Mesendoderm (in vitro differentiated cells): ENCODE measurements around the gene ECHDC3.

Experiments
- DNase-seq: peaks from one replicate; pipeline ENCODE4 v3.0.0; 2013
- H2AK5ac ChIP-seq: 2 replicates; pipeline ENCODE4 v1.6.1; 2013; ENCODE audit warnings: low read length, inconsistent platforms
- H2BK120ac ChIP-seq: 2 replicates; pipeline ENCODE4 v1.6.1; 2013; ENCODE audit warnings: low read depth, mild to moderate bottlenecking, low read length, moderate library complexity, mixed read lengths
- H2BK15ac ChIP-seq: replicated peaks from 2 replicates; pipeline ENCODE4 v1.6.1; 2013; ENCODE audit warnings: low read depth, mild to moderate bottlenecking, moderate library complexity
- H2BK5ac ChIP-seq: 2 replicates; pipeline ENCODE4 v1.6.1; 2013; ENCODE audit warnings: low read length, inconsistent platforms
- H3K18ac ChIP-seq: 2 replicates; pipeline ENCODE4 v1.6.1; 2013; ENCODE audit warnings: mild to moderate bottlenecking, low read length, mixed read lengths
- H3K23ac ChIP-seq: one replicate; pipeline ENCODE4 v1.6.1; 2013; ENCODE audit warnings: low read length
- H3K27ac ChIP-seq: 2 replicates; pipeline ENCODE4 v1.5.1; 2013; ENCODE audit warnings: low read depth, mild to moderate bottlenecking, inconsistent platforms, low read length, moderate library complexity
- H3K27me3 ChIP-seq: 2 replicates; pipeline ENCODE4 v1.6.1; 2013; ENCODE audit warnings: low read length, control low read depth, mild to moderate bottlenecking, inconsistent platforms; ENCODE audit not compliant: insufficient read depth, poor library complexity
- H3K36me3 ChIP-seq: 2 replicates; pipeline ENCODE4 v1.6.1; 2013; ENCODE audit warnings: low read length, inconsistent platforms; ENCODE audit not compliant: control insufficient read depth, insufficient read depth
- H3K4ac ChIP-seq: one replicate; pipeline ENCODE4 v1.6.1; 2013; ENCODE audit warnings: low read depth, mild to moderate bottlenecking, low read length, moderate library complexity
- H3K4me1 ChIP-seq: 2 replicates; pipeline ENCODE4 v1.6.1; 2013; ENCODE audit warnings: low read depth, low read length, inconsistent platforms; ENCODE audit not compliant: control insufficient read depth
- H3K4me2 ChIP-seq: 2 replicates; pipeline ENCODE4 v1.6.1; 2013; ENCODE audit warnings: low read length
- H3K4me3 ChIP-seq: 2 replicates; pipeline ENCODE4 v1.5.1; 2013; ENCODE audit warnings: mild to moderate bottlenecking, low read length
- H3K56ac ChIP-seq: one replicate; pipeline ENCODE4 v1.6.1; 2013; ENCODE audit warnings: low read length
- H3K79me1 ChIP-seq: 2 replicates; pipeline ENCODE4 v1.6.1; 2013; ENCODE audit warnings: low read length, inconsistent platforms
- H3K79me2 ChIP-seq: 2 replicates; pipeline ENCODE4 v1.6.1; 2013; ENCODE audit warnings: mild to moderate bottlenecking, low read length; ENCODE audit not compliant: control insufficient read depth, insufficient read depth
- H3K9ac ChIP-seq: 2 replicates; pipeline ENCODE4 v1.6.1; 2013; ENCODE audit warnings: low read length, inconsistent platforms
- H4K5ac ChIP-seq: one replicate; pipeline ENCODE4 v1.6.1; 2013; ENCODE audit warnings: low read length
- H4K8ac ChIP-seq: one replicate; pipeline ENCODE4 v1.6.1; 2013; ENCODE audit warnings: low read depth, mild to moderate bottlenecking, control low read depth, low read length, moderate library complexity
- WGBS: extraction: QIAGEN DNeasy Blood & Tissue Kit; methylation state at CpG from one replicate; pipeline ENCODE4 v1.1.7; 2013; ENCODE audit warnings: low lambda C conversion rate, missing lambda C conversion rate; ENCODE audit not compliant: insufficient coverage; ENCODE audit errors: extremely low coverage; 5-methylcytosine and 5-hydroxymethylcytosine counted together

ECHDC3 gene

DNA sequence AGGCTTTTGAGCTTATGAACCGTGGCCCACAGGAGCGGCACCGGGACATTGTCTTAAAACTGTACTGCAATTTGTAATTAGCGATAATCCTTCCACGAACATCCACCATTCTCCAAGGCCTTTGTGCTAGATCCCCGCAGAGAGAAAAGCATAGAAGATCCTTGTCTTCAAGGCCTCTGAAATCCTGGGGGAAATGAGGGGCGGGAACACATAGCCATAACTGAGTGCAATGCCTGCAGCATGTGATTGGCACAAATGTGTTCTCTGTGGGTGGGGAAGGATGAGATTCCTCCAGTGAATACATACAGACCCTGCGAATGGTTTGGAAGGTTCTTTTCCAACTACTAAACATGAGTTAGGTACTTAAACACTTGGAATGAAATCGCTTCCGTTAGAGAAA lies 55.1 kb downstream of the ECHDC3 start:
- H3K18ac ChIP-seq: peak overlapping the region; percentile 2
- no peak overlapping the region for H3K4me2 ChIP-seq
- no peak overlapping the region for H2BK15ac ChIP-seq
- no CpG with 5 or more reads among the region's 10 CpGs for WGBS
- H3K36me3 ChIP-seq: no peaks in the 10 kb centered on the region
- no peaks in the 10 kb centered on the region for H3K79me2 ChIP-seq
- H3K27ac ChIP-seq: no peak overlapping the region
- H3K56ac ChIP-seq: no peak overlapping the region
- H3K4me3 ChIP-seq: no peak overlapping the region
- H4K5ac ChIP-seq: no peak overlapping the region
- peaks cover 2% of the 10 kb centered on the region for H3K4me1 ChIP-seq
- H2BK120ac ChIP-seq: peak overlapping the region; percentile 69
- H3K79me1 ChIP-seq: no peaks in the 10 kb centered on the region
- H2AK5ac ChIP-seq: no peak overlapping the region
- DNase-seq: no peak
- H2BK5ac ChIP-seq: no peak overlapping the region
- no peaks in the 10 kb centered on the region for H3K27me3 ChIP-seq
- H3K23ac ChIP-seq: no peak overlapping the region
- no peak overlapping the region for H3K9ac ChIP-seq
- H4K8ac ChIP-seq: no peak overlapping the region
- H3K4ac ChIP-seq: peak overlapping the region; percentile 7

DNA sequence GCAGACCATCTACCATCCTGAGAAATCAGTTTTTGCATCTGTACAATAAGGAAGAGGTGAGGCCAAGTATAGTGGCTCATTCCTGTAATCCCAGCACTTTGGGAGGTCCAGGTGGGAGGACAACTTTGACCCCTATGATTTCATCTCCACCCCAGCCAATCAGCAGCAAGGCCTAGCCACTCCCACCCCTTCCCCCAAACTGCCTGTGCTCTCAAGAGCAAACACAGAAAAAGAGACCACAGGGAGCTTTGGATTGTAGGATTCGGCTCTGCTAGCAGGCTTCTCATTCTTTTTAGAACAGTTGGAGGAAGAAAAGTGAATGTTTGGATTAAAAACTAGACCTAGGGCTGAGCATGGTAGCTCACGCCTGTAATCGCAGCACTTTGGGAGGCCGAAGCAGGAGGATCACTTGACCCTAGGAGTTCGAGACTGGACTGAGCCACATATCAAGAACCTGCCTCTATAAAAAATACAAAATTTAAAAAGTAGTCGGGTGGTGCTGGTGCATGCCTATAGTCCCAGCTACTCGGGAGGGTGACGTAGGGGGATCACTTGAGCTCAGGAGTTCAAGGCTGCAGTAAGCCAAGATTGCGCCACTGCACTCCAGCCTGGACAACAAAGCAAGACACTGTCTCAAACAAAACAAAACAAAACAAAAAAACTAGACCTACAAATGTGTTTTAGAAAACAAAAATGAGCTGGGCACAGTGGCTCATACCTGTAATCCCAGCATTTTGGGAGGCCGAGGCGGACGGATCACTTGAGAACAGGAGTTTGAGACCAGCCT lies 55.9 kb downstream of the ECHDC3 start:
- H3K4me2 ChIP-seq: no peak overlapping the region
- H3K23ac ChIP-seq: no peak overlapping the region
- peak overlapping the region; percentile 5 for H2AK5ac ChIP-seq
- no peaks in the 10 kb centered on the region for H3K79me1 ChIP-seq
- no peak overlapping the region for H4K8ac ChIP-seq
- no peaks in the 10 kb centered on the region for H3K27me3 ChIP-seq
- no peak overlapping the region for H3K9ac ChIP-seq
- peak overlapping the region; percentile 53 for H3K18ac ChIP-seq
- H3K27ac ChIP-seq: peak overlapping the region; percentile 73
- peak overlapping the region; percentile 69 for H3K56ac ChIP-seq
- WGBS: no CpG with 5 or more reads among the region's 12 CpGs
- no peaks in the 10 kb centered on the region for H3K79me2 ChIP-seq
- peak; percentile 45 for DNase-seq
- no peaks in the 10 kb centered on the region for H3K36me3 ChIP-seq
- H3K4ac ChIP-seq: peak overlapping the region; percentile 87
- peaks cover 2% of the 10 kb centered on the region for H3K4me1 ChIP-seq
- H4K5ac ChIP-seq: peak overlapping the region; percentile 29
- peak overlapping the region; percentile 74 for H2BK5ac ChIP-seq
- H3K4me3 ChIP-seq: no peak overlapping the region
- H2BK15ac ChIP-seq: no peak overlapping the region
- peak overlapping the region; percentile 62 for H2BK120ac ChIP-seq

DNA sequence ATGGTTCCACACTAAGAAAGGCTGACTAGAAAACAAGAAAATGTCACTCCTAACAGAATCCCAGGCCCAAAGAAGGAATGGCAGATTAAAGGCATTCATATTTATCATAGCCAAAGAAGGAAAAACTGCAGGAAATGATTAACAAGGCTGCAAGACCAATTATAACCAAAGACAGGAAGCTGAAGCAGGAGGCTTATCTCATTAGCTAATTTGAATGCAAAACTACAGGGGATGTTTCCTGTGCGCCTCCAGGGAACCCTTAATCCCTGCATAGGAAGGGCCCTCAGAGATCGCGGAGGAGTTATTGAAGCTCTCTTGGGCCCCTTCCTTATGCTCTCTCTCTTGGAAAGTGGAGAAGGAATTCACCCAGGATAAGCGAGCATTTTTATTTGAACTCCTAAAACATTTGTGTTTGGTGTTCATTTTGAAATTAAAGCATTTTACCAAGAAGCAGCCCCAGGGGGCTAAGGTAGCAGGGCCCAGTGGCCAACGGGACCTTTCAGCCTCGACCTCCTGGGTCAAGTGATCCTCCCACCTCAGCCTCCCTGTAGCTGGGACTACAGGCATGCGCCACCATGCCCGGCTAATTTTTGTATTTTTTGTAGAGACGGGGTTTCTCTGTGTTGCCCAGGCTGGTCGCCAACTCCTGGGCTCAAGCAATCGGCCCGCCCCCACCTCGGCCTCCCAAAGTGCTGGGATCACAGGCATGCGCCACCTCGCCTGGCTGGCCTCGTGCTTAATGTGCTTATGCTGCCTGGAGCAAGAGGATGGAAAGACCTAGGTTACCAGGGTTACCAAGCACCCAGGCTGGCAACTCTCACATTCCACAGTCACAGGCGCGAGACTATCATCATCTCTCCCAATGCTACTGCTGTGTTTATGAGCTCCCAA lies 56.9 kb downstream of the ECHDC3 start:
- Histone ChIP-seq H3K4ac (peak overlapping the region; percentile 61), H3K27ac (peak overlapping the region; percentile 96), H2BK15ac (no peak overlapping the region), H4K8ac (no peak overlapping the region), H3K79me2 (no peaks in the 10 kb centered on the region), H2BK120ac (no peak overlapping the region), H3K18ac (peak overlapping the region; percentile 73), H3K56ac (peak overlapping the region; percentile 69), H3K4me2 (no peak overlapping the region), H3K27me3 (no peaks in the 10 kb centered on the region), H3K36me3 (no peaks in the 10 kb centered on the region), H3K4me1 (no peaks in the 10 kb centered on the region), H3K9ac (no peak overlapping the region), H4K5ac (no peak overlapping the region), H2BK5ac (peak overlapping the region; percentile 61), H3K79me1 (no peaks in the 10 kb centered on the region), H3K23ac (no peak overlapping the region), H2AK5ac (no peak overlapping the region), H3K4me3 (no peak overlapping the region)
- no CpG with 5 or more reads among the region's 18 CpGs for WGBS
- DNase-seq: peak; percentile 99

DNA sequence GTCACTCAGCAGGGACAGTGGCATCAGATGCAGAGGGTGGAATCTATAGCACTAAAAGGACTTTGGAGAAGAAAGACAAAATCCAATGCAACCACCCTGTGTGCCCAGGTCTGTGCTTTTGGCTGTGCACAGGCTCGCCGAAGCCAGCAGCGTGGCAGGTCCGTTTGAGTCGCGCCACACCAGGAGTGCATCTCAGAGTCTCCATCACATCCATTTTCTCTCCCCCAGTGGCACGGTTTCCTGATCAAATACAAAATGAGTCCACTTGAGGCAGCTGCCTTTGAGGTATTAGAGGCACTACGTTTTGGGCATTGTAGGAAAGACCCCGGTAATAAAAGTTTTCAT lies 57.5 kb downstream of the ECHDC3 start:
- H4K8ac ChIP-seq: no peak overlapping the region
- WGBS: no CpG with 5 or more reads among the region's 9 CpGs
- H3K23ac ChIP-seq: no peak overlapping the region
- DNase-seq: no peak
- H3K79me1 ChIP-seq: no peaks in the 10 kb centered on the region
- no peak overlapping the region for H3K9ac ChIP-seq
- H3K4me1 ChIP-seq: no peaks in the 10 kb centered on the region
- no peak overlapping the region for H2AK5ac ChIP-seq
- no peaks in the 10 kb centered on the region for H3K27me3 ChIP-seq
- no peak overlapping the region for H4K5ac ChIP-seq
- peak overlapping the region; percentile 96 for H3K27ac ChIP-seq
- H3K4me2 ChIP-seq: no peak overlapping the region
- no peaks in the 10 kb centered on the region for H3K36me3 ChIP-seq
- H2BK15ac ChIP-seq: no peak overlapping the region
- no peak overlapping the region for H2BK120ac ChIP-seq
- no peaks in the 10 kb centered on the region for H3K79me2 ChIP-seq
- H3K56ac ChIP-seq: peak overlapping the region; percentile 69
- peak overlapping the region; percentile 69 for H3K18ac ChIP-seq
- peak overlapping the region; percentile 61 for H3K4ac ChIP-seq
- H3K4me3 ChIP-seq: no peak overlapping the region
- H2BK5ac ChIP-seq: peak overlapping the region; percentile 14

DNA sequence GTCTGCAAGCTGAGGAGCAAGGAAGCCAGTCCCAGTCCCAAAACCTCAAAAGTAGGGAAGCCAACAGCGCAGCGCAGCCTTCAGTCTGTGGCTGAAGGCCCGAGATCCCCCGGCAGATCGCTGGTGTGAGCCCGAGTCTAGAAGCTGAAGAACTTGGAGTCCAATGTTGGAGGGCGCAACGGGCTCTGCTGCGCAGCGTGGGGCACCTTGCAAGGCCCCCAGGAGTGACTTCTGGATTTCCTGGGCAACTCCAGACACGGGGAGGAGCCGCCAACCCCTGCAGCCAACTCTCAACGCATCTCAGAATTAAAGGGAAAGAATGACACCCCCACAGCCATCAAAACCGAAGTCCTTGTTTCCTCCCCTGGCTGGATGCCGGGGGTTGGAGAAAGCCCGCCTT lies 62.2 kb downstream of the ECHDC3 start:
- Histone ChIP-seq H3K23ac (no peak overlapping the region), H3K4me2 (no peak overlapping the region), H3K4ac (no peak overlapping the region), H3K79me2 (no peaks in the 10 kb centered on the region), H2BK5ac (no peak overlapping the region), H3K4me1 (no peaks in the 10 kb centered on the region), H3K79me1 (no peaks in the 10 kb centered on the region), H4K8ac (no peak overlapping the region), H2AK5ac (no peak overlapping the region), H2BK120ac (no peak overlapping the region), H3K36me3 (no peaks in the 10 kb centered on the region), H4K5ac (no peak overlapping the region), H3K27ac (no peak overlapping the region), H3K27me3 (no peaks in the 10 kb centered on the region), H3K4me3 (no peak overlapping the region), H3K18ac (no peak overlapping the region), H3K9ac (no peak overlapping the region), H3K56ac (no peak overlapping the region), H2BK15ac (no peak overlapping the region)
- DNase-seq: no peak
- no CpG with 5 or more reads among the region's 16 CpGs for WGBS
